Activated naive CD4-positive, alpha-beta T cell treated with anti-CD3 and anti-CD28 coated beads, Interleukin-2, amount 50 U/mL, for 72 hours (primary cell): ENCODE data around the gene GLYATL3. TPM values are rescaled to one million over a fixed set of nuclear protein-coding genes. Genes with fewer than 3 reads are reported as not detected.

Source experiments
- ATAC-seq, 2 donors: fragments of 150-1000 bp; cut with Tn5 transposase; 2 replicates each; pipeline ENCODE4 v1.10.0; 2021; ENCODE audit warnings: mild to moderate bottlenecking in 2 of 2, moderate library complexity in 2 of 2
- DNase-seq, 2 donors: peaks; one replicate each; pipeline ENCODE4 v3.0.0; 2021 to 2022; ENCODE audit warnings: low spot score in 2 of 2
- H3K27ac Mint-ChIP-seq, 2 donors: one replicate each; pipeline ENCODE4 v1.8.0; 2022; ENCODE audit warnings: mild to moderate bottlenecking in 2 of 2, mixed read lengths in 2 of 2
- H3K36me3 Mint-ChIP-seq, 2 donors: one replicate each; pipeline ENCODE4 v1.8.0; 2022; ENCODE audit warnings: mixed read lengths in 2 of 2
- H3K9me3 Mint-ChIP-seq, 2 donors: one replicate each; pipeline ENCODE4 v1.8.0; 2022; ENCODE audit warnings: mixed read lengths in 2 of 2
- total RNA-seq, 2 donors: library from RNA; stranded (reverse); gene quantifications; one replicate each; pipeline ENCODE4 v1.2.3, GENCODE V29; 2022

GLYATL3 gene
- total RNA-seq, 2 donors from 2014 or later, result not detected

- H3K9me3 Mint-ChIP-seq, result no peaks in the 10 kb centered on the region
- ATAC-seq, result no peak
- no peaks in the 10 kb centered on the region for H3K36me3 Mint-ChIP-seq
- no peak for DNase-seq
- H3K27ac Mint-ChIP-seq, result no peak overlapping the region
Observed at GRCh38 chr6:49555951-49556350, 56.2 kb downstream of the GLYATL3 start.

- no peaks in the 10 kb centered on the region for H3K36me3 Mint-ChIP-seq
- ATAC-seq (peak in 1 of 2 donors; percentile 75), DNase-seq (peak in 1 of 2 donors; percentile 9)
- no peak overlapping the region for H3K27ac Mint-ChIP-seq
- H3K9me3 Mint-ChIP-seq, result no peaks in the 10 kb centered on the region
Observed at GRCh38 chr6:49556429-49556837, 56.7 kb downstream of the GLYATL3 start.

DNA sequence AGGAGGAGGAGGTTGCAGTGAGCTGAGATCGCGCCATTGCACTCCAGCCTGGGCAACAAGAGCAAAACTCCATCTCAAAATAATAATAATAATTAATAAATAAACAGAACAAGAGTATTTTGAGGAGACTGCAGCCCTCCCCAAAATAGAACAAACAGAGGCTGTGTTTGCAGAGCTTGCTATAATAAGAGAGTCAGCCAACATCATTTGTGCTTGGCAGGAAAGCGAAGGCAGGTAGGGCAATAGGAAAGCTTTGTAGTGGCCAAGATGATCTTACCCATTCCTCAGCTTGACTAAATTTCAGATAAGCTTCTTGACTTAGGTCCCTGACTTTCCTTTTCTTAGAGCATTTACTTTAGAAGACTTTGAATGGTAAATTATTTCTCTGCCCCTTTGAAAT is 57.5 kb downstream of the GLYATL3 start:
- no peaks in the 10 kb centered on the region for H3K9me3 Mint-ChIP-seq
- no peak for DNase-seq
- no peaks in the 10 kb centered on the region for H3K36me3 Mint-ChIP-seq
- H3K27ac Mint-ChIP-seq, result no peak overlapping the region
- no peak for ATAC-seq

- no peaks in the 10 kb centered on the region for H3K36me3 Mint-ChIP-seq
- no peak overlapping the region for H3K27ac Mint-ChIP-seq
- H3K9me3 Mint-ChIP-seq, result no peaks in the 10 kb centered on the region
- DNase-seq (no peak), ATAC-seq (no peak)
Observed at GRCh38 chr6:49558238-49558637, 58.5 kb downstream of the GLYATL3 start.

GRCh38 chr6:49563006-49563886 is 63.5 kb downstream of the GLYATL3 start:
- no peaks in the 10 kb centered on the region for H3K9me3 Mint-ChIP-seq
- no peak for ATAC-seq
- no peak for DNase-seq

DNA sequence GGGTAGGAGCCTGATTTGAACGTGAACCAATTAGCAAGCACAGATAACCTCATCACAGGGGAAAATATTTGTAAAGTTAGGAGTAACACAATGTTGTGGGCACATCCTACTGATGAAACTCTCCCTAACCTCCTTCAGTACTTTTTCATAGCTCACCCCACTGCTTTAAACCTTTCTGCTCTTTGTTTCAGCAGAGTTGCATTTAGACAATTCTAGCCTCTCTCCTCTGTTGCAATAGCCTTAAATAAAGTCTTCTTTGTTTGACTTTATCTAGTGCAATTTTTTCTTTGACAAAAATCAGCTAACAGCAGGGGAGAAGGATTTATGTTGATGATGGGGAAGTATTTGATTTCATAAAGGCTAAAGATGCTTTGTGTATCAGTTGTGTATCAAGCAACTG is 64.8 kb downstream of the GLYATL3 start:
- DNase-seq (no peak), ATAC-seq (no peak)
- no peak overlapping the region for H3K27ac Mint-ChIP-seq
- no peaks in the 10 kb centered on the region for H3K9me3 Mint-ChIP-seq
- H3K36me3 Mint-ChIP-seq, result no peaks in the 10 kb centered on the region

More at GRCh38 chr6:49563006-49563886, 63.5 kb downstream of the GLYATL3 start:
- Mint-ChIP-seq H3K36me3 (no peaks in the 10 kb centered on the region), H3K27ac (no peak overlapping the region)

- H3K36me3 Mint-ChIP-seq, result no peaks in the 10 kb centered on the region
- no peaks in the 10 kb centered on the region for H3K9me3 Mint-ChIP-seq
- ATAC-seq, result no peak
- no peak for DNase-seq
- no peak overlapping the region for H3K27ac Mint-ChIP-seq
Observed at GRCh38 chr6:49565261-49565660, 65.5 kb downstream of the GLYATL3 start.

- Mint-ChIP-seq H3K9me3 (no peaks in the 10 kb centered on the region), H3K36me3 (no peaks in the 10 kb centered on the region), H3K27ac (no peak overlapping the region)
- ATAC-seq (no peak), DNase-seq (no peak)
Observed at GRCh38 chr6:49565855-49566254, 66.1 kb downstream of the GLYATL3 start.

DNA sequence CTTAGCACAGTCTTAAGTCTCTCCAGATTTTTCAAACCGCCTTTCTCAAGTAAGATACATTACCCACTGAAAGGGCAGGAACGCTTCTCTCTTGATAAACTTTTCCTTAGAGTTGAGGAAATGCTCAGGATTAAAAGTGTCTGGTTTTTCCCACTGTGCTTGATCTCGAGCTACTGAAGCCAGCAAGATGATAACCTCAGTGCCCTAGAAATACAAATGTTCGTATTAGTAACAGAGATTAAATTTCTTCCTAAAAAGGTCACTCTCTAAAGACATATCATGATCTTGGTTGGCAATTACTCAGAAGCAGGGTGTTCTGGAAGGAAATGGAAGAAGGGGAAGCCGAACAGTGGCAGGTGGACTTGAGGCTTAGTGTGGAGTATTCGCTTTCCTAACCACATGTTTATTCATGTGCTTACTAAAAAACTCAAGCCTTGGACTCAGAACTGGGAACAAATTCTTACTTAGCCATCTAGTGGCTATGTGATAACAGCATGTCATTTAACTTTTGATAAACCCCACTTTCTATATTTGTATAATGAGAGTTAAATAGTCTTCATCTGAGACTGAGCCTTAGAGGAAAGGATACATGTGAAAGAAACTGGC is 70.9 kb downstream of the GLYATL3 start:
- Mint-ChIP-seq H3K36me3 (no peaks in the 10 kb centered on the region), H3K27ac (no peak overlapping the region), H3K9me3 (no peaks in the 10 kb centered on the region)
- ATAC-seq (no peak), DNase-seq (no peak)

DNA sequence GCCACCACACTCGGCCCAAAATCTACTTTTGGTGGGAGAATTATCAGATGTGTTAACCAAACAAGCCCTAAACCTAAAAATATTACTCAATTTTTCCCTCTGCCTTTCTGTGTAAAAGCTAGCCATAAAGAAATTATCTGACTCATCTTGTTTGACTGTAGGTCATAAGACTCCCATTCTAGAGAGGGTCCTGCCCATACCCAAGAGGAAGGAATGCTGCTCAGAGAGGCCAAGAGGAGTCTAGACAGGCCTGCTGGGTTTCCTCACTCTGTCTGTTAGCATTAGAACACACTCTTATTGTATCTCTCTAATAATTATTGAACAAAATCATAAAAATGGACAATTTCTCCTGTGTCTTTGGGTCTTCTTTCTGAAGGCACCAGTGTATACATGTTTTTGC is 76.9 kb downstream of the GLYATL3 start:
- Mint-ChIP-seq H3K36me3 (no peaks in the 10 kb centered on the region), H3K27ac (no peak overlapping the region), H3K9me3 (peaks cover 0 to 4% of the 10 kb centered on the region in 2 donors)
- no peak for ATAC-seq
- no peak for DNase-seq

Other genes with a start within 250 kb of the GLYATL3 start
- 10 to 100 TPM; 14.3 to 24.6 TPM for gene MMUT, start 36.7 kb upstream of the GLYATL3 start, total RNA-seq
- gene CENPQ, start 36.6 kb upstream of the GLYATL3 start, total RNA-seq, result 10 to 100 TPM; 12.3 to 17.4 TPM
- gene C6orf141, start 50.7 kb downstream of the GLYATL3 start, total RNA-seq, result under 1 TPM in 1 of 2 donors, not detected in 1; 0.35 TPM
- not detected for gene RHAG, start 136.9 kb downstream of the GLYATL3 start, total RNA-seq
- not detected for gene CRISP2, start 213.6 kb downstream of the GLYATL3 start, total RNA-seq
- not detected for gene CRISP3, start 244.5 kb downstream of the GLYATL3 start, total RNA-seq